PC-9 (cell line): ENCODE results near the gene TPM2. TPM values are rescaled to one million over a fixed set of nuclear protein-coding genes. Genes with fewer than 3 reads are reported as not detected.

ENCODE experiments used
- BruUV-seq: library from RNA; stranded (reverse); fragments of 400-500 nt; replicated peaks from 2 replicates; lab custom pipeline; 2021; lab: Mats Ljungman, UMichigan
- CTCF ChIA-PET: fragments of 300-600 bp; sonication (Branson Sonifier 250); formaldehyde crosslinking; loops from one replicate; lab custom pipeline; 2022; ENCODE audit warnings: antibody characterized with exemption; lab: Charles Lee
- POLR2A ChIA-PET: fragments of 300-600 bp; sonication (Branson Sonifier 250); formaldehyde crosslinking; loops from one replicate; lab custom pipeline; 2022; ENCODE audit warnings: antibody characterized with exemption; ENCODE audit not compliant: unreplicated experiment; lab: Charles Lee
- DNase-seq, 2 experiments: peaks; one replicate each; pipeline versions ENCODE4 v3.0.0 to v3.0.0-alpha.2; 2015 to 2022; ENCODE audit warnings: mixed read lengths in 1 of 2
- H2AFZ ChIP-seq: fragments of 200-600 bp; sonication (generic); 2 replicates; pipeline ENCODE4 v1.8.1; 2017; ENCODE audit warnings: antibody characterized with exemption
- H3F3A ChIP-seq: fragments of 200-600 bp; sonication (generic); 2 replicates; pipeline ENCODE4 v1.8.1; 2017; ENCODE audit warnings: antibody characterized with exemption, mild to moderate bottlenecking, low read depth; ENCODE audit not compliant: insufficient read depth
- H3K27ac ChIP-seq: fragments of 200-600 bp; sonication (generic); 2 replicates; pipeline ENCODE4 v1.6.1; 2016; ENCODE audit warnings: mixed run types
- H3K27me3 ChIP-seq: fragments of 200-600 bp; sonication (generic); 2 replicates; pipeline ENCODE4 v1.6.1; 2016; ENCODE audit warnings: low read depth, mixed run types; ENCODE audit not compliant: insufficient read depth
- H3K36me3 ChIP-seq: fragments of 200-600 bp; sonication (generic); 2 replicates; pipeline ENCODE4 v1.6.1; 2016; ENCODE audit warnings: low read depth, mixed run types
- H3K4me1 ChIP-seq: fragments of 200-600 bp; sonication (generic); replicated peaks from 2 replicates; pipeline ENCODE4 v1.6.1; 2016; ENCODE audit warnings: mixed run types; ENCODE audit not compliant: insufficient read depth
- H3K4me2 ChIP-seq: fragments of 200-600 bp; sonication (generic); 2 replicates; pipeline ENCODE4 v1.6.1; 2017; ENCODE audit warnings: mixed run types
- H3K4me3 ChIP-seq: fragments of 200-600 bp; sonication (generic); 2 replicates; pipeline ENCODE4 v1.6.1; 2016; ENCODE audit warnings: mixed run types
- H3K79me2 ChIP-seq: fragments of 200-600 bp; sonication (generic); 2 replicates; pipeline ENCODE4 v1.6.1; 2017; ENCODE audit warnings: low read depth, mixed run types
- H3K9me2 ChIP-seq: fragments of 200-600 bp; sonication (generic); 2 replicates; pipeline ENCODE4 v1.8.1; 2017; ENCODE audit warnings: mild to moderate bottlenecking; ENCODE audit not compliant: insufficient read depth
- H3K9me3 ChIP-seq: fragments of 200-600 bp; sonication (generic); 2 replicates; pipeline ENCODE4 v1.8.1; 2016; ENCODE audit warnings: low read depth; ENCODE audit not compliant: insufficient read depth
- H4K20me1 ChIP-seq: fragments of 200-600 bp; sonication (generic); 2 replicates; pipeline ENCODE4 v1.8.1; 2017; ENCODE audit not compliant: insufficient read depth
- CTCF ChIP-seq: fragments of 200-600 bp; sonication (generic); conservative IDR thresholded peaks from 2 replicates; pipeline ENCODE4 v1.6.1; 2017; ENCODE audit warnings: mixed run types, antibody characterized with exemption, mild to moderate bottlenecking, moderate library complexity
- EZH2 ChIP-seq: fragments of 200-600 bp; sonication (generic); IDR thresholded peaks from 2 replicates; pipeline ENCODE4 v1.8.0; 2017; ENCODE audit warnings: antibody characterized with exemption, low read depth
- intact Hi-C: fragments of 100-400 bp; cut with micrococcal nuclease; formaldehyde crosslinking; loops from one replicate; pipeline ENCODE4 v1.10.0; 2022; ENCODE audit not compliant: unreplicated experiment
- total RNA-seq: library from RNA; stranded (reverse); gene quantifications from 2 replicates; pipeline ENCODE4 v1.2.3, GENCODE V29; 2021

The TPM2 gene
- total RNA-seq, 1 experiment from 2014 or later: 30.5 TPM

- no peaks in the 10 kb centered on the region for H4K20me1 ChIP-seq
- H3K4me3 ChIP-seq: no peak overlapping the region
- 0 out of 2 replicates have a peak, but pooled peaks cover 16% of the 10 kb centered on the region for H3K79me2 ChIP-seq
- H3K9me2 ChIP-seq: no peaks in the 10 kb centered on the region
- no peaks in the 10 kb centered on the region for H3K9me3 ChIP-seq
- H3K36me3 ChIP-seq: no peaks in the 10 kb centered on the region
- BruUV-seq: no TSS peak
- intact Hi-C loops: no loop called here
- H3K27ac ChIP-seq: no peak overlapping the region
- peaks cover 22% of the 10 kb centered on the region; the same call in 1 of the 2 replicates for H3F3A ChIP-seq
- no peak for DNase-seq
- no peak overlapping the region for H3K4me2 ChIP-seq
- CTCF ChIA-PET: interaction anchor here (0.8 to 1.2 kb wide), 5 partner anchors 12 to 72 kb away, joined by 3 to 5 read pairs (median 4); partner anchors contain the start of genes CA9 and CREB3
- POLR2A ChIA-PET: interaction anchor here (0.7 kb wide), 2 partner anchors 8 to 9 kb away, joined by 3 read pairs; no protein-coding TSS in a partner anchor
- no peaks in the 10 kb centered on the region for H3K27me3 ChIP-seq
- H3K4me1 ChIP-seq: peaks cover 33% of the 10 kb centered on the region
- TF ChIP-seq EZH2: no peak
- 0 out of 2 replicates have a peak, but pooled peaks have one; percentile 24 for TF ChIP-seq CTCF
- no peak overlapping the region for H2AFZ ChIP-seq
These were observed 28.7 kb downstream of the TPM2 start for GRCh38 chr9:35660966-35661415.

GRCh38 chr9:35659340-35659739 is 30.4 kb downstream of the TPM2 start:
- peak overlapping the region; percentile 94 for H3K27ac ChIP-seq
- 0 out of 2 replicates have a peak, but pooled peaks cover 10% of the 10 kb centered on the region for H3K79me2 ChIP-seq
- ChIA-PET CTCF (no interaction called here), POLR2A (interaction anchor here (0.7 kb wide), 1 partner anchor 587 kb away, joined by 13 read pairs; the partner anchor contains the start of gene VCP)
- peak; percentile 33 to 60 for DNase-seq
- peak overlapping the region; percentile 80 for H3K4me2 ChIP-seq
- no TSS peak for BruUV-seq
- TF ChIP-seq CTCF (no peak), EZH2 (no peak)
- H3K9me2 ChIP-seq: no peaks in the 10 kb centered on the region
- intact Hi-C loops: loop anchor here (2.0 to 5.0 kb wide), 3 partner anchors 38 to 248 kb away; partner anchors contain the start of genes CREB3, HRCT1, SPAAR and TLN1
- no peaks in the 10 kb centered on the region for H3K9me3 ChIP-seq
- H2AFZ ChIP-seq: no peak overlapping the region
- no peaks in the 10 kb centered on the region for H3K27me3 ChIP-seq
- no peaks in the 10 kb centered on the region for H4K20me1 ChIP-seq
- H3K4me1 ChIP-seq: peaks cover 29% of the 10 kb centered on the region
- H3K4me3 ChIP-seq: peak overlapping the region; percentile 72; the same call in 1 of the 2 replicates
- peaks cover 22% of the 10 kb centered on the region; the same call in 1 of the 2 replicates for H3F3A ChIP-seq
- H3K36me3 ChIP-seq: no peaks in the 10 kb centered on the region

GRCh38 chr9:35658968-35659220 is 30.8 kb downstream of the TPM2 start:
- Histone ChIP-seq H3K4me1 (peaks cover 25% of the 10 kb centered on the region), H3K9me3 (no peaks in the 10 kb centered on the region), H2AFZ (peak overlapping the region; percentile 74), H3K79me2 (0 out of 2 replicates have a peak, but pooled peaks cover 5% of the 10 kb centered on the region), H4K20me1 (no peaks in the 10 kb centered on the region), H3K27ac (peak overlapping the region; percentile 94), H3K4me2 (peak overlapping the region; percentile 80), H3K27me3 (no peaks in the 10 kb centered on the region), H3K4me3 (peak overlapping the region; percentile 72), H3K36me3 (no peaks in the 10 kb centered on the region), H3F3A (peaks cover 22% of the 10 kb centered on the region; the same call in 1 of the 2 replicates), H3K9me2 (no peaks in the 10 kb centered on the region)
- POLR2A ChIA-PET: interaction anchor here (0.7 kb wide), 1 partner anchor 586 kb away, joined by 13 read pairs; the partner anchor contains the start of gene VCP
- CTCF ChIA-PET: no interaction called here
- BruUV-seq: no TSS peak
- intact Hi-C loops: loop anchor here (1.0 to 5.0 kb wide), 4 partner anchors 38 to 248 kb away; partner anchors contain the start of genes CREB3, HRCT1, SPAAR and TESK1
- no peak for DNase-seq
- no peak for TF ChIP-seq CTCF
- TF ChIP-seq EZH2: no peak
